ENCODE results near the gene HCN2.

The HCN2 gene

DNA sequence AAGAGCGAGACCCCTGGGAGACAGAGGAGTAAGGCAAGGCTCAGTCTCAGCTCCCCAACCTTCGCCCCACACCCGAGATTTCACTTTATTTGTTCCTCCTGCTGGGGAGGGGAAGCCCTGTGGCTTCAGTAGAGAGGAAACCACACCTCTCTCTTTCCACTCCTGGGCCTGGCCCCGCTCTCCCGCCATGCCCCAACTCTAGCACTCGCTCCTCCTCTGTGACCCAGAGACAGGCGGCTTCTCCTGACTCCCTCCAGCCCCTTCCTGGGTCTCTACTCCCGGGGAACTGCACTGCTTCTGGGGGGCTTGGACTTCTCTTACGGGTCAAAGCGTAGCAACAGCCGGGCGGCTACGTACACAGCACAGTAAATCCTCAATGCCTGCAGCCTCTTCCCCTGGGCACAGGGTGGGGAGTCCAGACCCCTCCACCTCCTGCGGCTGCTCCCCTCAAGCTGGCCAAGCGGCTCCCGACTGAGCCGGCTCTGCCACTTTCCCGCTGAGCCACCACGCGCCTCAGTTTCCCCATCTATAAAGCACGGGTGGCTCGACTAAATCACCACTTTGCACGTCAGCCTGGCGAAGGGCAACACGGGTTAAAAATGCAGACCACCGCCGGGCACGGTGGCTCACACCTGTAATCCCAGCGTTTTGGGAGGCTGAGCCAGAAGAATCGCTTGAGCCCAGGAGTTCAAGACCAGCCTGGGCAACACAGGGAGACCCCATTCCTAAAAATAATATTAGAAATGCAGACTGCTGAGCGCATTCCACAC is 71.9 kb downstream of the HCN2 start:
- peaks cover 2% of the 10 kb centered on the region for H3K4me1 ChIP-seq (ENCODE audit: control insufficient read depth, insufficient read depth, low read length)
- peaks cover 12% of the 10 kb centered on the region for H3K36me3 ChIP-seq (ENCODE audit: control insufficient read depth, insufficient read depth, low read length)
- H3K4me3 ChIP-seq (ENCODE audit: low read depth, low read length), result peak overlapping the region; percentile 71
- no peaks in the 10 kb centered on the region for H3K9me3 ChIP-seq (ENCODE audit: control insufficient read depth, insufficient read depth, low read length)
- peak overlapping the region; percentile 81 for H3K9ac ChIP-seq (ENCODE audit: low read depth, low read length)
- peaks cover 2% of the 10 kb centered on the region for H3K27me3 ChIP-seq (ENCODE audit: control insufficient read depth, insufficient read depth, low read length)

DNA sequence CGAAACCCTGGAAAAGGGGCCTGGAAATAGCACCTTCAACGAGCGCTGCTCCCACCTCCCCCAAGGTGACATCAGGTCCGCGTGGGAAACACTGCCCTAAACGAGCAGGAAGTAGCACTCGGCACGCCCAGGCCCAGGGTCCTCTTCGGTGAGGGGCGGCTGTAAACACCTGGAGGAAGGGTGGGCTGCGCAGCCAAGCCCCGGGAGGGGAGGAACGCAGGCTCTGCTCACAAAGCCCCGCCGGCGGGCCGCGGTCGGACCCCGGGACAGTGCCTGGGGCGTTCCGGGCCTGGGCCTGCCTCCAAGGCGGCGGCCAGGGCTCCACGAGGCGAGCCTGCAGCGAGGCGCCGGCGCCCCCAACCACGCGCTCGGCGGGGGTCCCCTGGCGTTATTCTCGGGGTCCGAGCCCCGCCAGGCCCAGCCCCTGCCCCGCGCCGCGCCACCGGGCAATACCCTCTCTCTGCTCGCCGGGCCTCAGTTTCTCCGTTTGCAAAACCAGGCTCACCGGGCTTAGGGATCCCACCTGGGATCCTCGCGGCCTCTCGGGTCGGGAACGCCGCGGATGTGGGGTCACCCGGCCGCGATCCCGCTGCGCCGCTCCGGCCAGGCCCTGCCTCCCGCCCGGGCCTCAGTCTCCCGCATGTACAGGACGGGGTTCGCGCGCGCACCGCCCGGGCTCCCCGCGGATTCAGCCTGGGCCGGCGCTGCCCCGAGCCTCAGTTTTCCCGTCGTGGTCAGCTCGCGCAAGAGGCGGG is 72.7 kb downstream of the HCN2 start:
- no peaks in the 10 kb centered on the region for H3K9me3 ChIP-seq (ENCODE audit: control insufficient read depth, insufficient read depth, low read length)
- H3K4me3 ChIP-seq (ENCODE audit: low read depth, low read length), result peak overlapping the region; percentile 71
- H3K9ac ChIP-seq (ENCODE audit: low read depth, low read length), result peak overlapping the region; percentile 81
- peaks cover 12% of the 10 kb centered on the region for H3K36me3 ChIP-seq (ENCODE audit: control insufficient read depth, insufficient read depth, low read length)
- H3K27me3 ChIP-seq (ENCODE audit: control insufficient read depth, insufficient read depth, low read length), result peaks cover 2% of the 10 kb centered on the region
- peaks cover 2% of the 10 kb centered on the region for H3K4me1 ChIP-seq (ENCODE audit: control insufficient read depth, insufficient read depth, low read length)

DNA sequence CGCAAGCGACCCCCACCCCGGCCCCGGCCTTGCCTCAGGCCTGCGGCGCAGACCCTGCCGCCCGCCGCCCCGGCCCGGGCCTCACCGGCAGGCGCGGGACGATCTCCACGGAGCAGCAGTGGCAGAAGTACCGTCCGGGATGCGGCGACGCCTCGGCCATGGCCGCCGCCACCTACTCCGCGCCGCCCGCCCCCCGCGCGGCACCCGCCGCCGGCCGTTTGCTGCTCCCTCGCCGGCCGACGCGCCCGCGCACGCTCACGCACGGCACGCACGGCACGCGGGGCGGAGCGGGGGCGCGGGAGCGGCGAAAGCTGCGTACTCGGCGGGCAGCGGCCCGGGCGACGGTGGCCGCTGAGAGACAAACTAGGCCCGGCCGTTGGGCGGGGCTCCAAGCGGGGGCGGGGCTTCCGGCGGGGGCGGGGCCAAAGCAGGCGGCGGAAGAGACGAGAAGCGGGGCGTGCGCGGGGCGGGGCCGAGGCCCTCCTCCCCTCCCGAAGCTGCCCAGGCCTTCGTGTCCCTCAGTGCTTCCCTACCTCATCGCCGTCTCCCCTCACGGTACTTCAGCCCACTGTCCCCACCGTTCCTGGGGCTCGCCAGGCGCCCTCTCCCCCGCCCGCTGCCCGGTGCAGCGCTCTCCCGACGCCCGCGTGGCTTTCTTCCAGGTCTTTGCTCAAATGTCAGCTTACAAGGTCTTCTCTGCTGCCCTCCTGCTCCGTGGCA is 73.4 kb downstream of the HCN2 start, which contains the start of gene RNF126:
Gene RNF126, minus strand, starts transcription at position 253 of the 720 bp plus-strand sequence. Its CDS starts 93 bp downstream, at position 160.
- Histone ChIP-seq H3K4me1 (ENCODE audit: control insufficient read depth, insufficient read depth, low read length) (peaks cover 2% of the 10 kb centered on the region), H3K4me3 (ENCODE audit: low read depth, low read length) (peak within 1 kb of the TSS; percentile 71), H3K9me3 (ENCODE audit: control insufficient read depth, insufficient read depth, low read length) (no peaks in the 10 kb centered on the region)

DNA sequence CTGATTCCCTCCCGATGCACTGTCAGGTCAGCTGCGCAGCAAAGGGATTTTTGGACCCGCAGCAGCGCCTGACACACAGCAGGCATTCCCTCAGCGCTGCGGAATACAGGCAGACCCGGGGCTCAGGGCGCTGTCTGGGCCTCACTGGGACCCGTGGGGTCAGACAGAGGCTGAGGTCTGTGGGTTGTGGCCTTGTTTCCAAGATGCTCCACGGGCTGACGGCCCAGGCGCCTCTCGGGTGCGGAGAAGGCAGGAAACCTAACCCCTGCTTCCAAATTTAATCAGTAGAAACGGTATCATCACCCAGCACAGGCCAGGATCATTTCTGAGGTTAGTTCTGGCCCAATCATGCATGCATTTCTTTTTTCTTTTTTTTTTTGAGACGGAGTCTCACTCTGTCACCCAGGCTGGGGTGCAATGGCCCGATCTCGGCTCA is 74.0 kb downstream of the HCN2 start:
- Histone ChIP-seq H3K4me1 (ENCODE audit: control insufficient read depth, insufficient read depth, low read length) (peaks cover 2% of the 10 kb centered on the region), H3K4me3 (ENCODE audit: low read depth, low read length) (peak overlapping the region; percentile 70), H3K36me3 (ENCODE audit: control insufficient read depth, insufficient read depth, low read length) (peaks cover 6% of the 10 kb centered on the region), H3K9me3 (ENCODE audit: control insufficient read depth, insufficient read depth, low read length) (no peaks in the 10 kb centered on the region), H3K9ac (ENCODE audit: low read depth, low read length) (peak overlapping the region; percentile 73), H3K27me3 (ENCODE audit: control insufficient read depth, insufficient read depth, low read length) (peaks cover 2% of the 10 kb centered on the region)

More for the DNA sequence above, 73.4 kb downstream of the HCN2 start, which contains the start of gene RNF126:
- Histone ChIP-seq H3K36me3 (ENCODE audit: control insufficient read depth, insufficient read depth, low read length) (peaks cover 12% of the 10 kb centered on the region), H3K27me3 (ENCODE audit: control insufficient read depth, insufficient read depth, low read length) (peaks cover 2% of the 10 kb centered on the region), H3K9ac (ENCODE audit: low read depth, low read length) (peak within 1 kb of the TSS; percentile 81)

DNA sequence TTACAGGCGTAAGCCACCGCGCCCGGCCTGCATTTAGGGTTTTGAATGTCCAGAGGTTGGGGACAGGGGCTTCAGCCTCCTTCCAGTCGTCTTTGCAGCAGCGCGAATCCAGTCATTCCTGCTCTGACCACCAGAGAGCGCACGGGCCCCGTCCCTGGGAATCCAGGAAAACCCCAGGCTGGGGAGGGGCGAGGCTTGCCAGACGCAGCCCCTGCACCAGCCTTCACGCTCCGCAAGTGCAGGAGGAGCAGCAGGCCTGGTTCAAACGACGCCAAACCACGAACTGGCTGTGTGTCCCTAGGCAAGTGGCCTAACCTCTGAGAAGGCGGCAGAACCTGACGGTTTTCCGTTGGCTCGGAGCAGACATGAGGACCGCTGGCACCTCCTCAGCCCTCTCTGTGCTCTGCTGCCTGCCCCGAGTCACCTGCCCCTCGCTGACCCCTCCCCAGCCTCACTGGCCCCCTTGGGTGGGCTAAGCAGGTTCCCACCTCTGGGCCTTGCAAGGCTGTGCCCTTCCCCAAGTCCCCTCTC is 75.3 kb downstream of the HCN2 start:
- peak overlapping the region; percentile 12 for H3K9ac ChIP-seq (ENCODE audit: low read depth, low read length)
- H3K36me3 ChIP-seq (ENCODE audit: control insufficient read depth, insufficient read depth, low read length), result peaks cover 1% of the 10 kb centered on the region
- no peaks in the 10 kb centered on the region for H3K9me3 ChIP-seq (ENCODE audit: control insufficient read depth, insufficient read depth, low read length)
- no peak overlapping the region for H3K4me3 ChIP-seq (ENCODE audit: low read depth, low read length)
- H3K4me1 ChIP-seq (ENCODE audit: control insufficient read depth, insufficient read depth, low read length), result peaks cover 2% of the 10 kb centered on the region
- H3K27me3 ChIP-seq (ENCODE audit: control insufficient read depth, insufficient read depth, low read length), result peaks cover 2% of the 10 kb centered on the region

Measured in iPS-15b (cell line).